ENCODE results near the gene GINS2.

DNA sequence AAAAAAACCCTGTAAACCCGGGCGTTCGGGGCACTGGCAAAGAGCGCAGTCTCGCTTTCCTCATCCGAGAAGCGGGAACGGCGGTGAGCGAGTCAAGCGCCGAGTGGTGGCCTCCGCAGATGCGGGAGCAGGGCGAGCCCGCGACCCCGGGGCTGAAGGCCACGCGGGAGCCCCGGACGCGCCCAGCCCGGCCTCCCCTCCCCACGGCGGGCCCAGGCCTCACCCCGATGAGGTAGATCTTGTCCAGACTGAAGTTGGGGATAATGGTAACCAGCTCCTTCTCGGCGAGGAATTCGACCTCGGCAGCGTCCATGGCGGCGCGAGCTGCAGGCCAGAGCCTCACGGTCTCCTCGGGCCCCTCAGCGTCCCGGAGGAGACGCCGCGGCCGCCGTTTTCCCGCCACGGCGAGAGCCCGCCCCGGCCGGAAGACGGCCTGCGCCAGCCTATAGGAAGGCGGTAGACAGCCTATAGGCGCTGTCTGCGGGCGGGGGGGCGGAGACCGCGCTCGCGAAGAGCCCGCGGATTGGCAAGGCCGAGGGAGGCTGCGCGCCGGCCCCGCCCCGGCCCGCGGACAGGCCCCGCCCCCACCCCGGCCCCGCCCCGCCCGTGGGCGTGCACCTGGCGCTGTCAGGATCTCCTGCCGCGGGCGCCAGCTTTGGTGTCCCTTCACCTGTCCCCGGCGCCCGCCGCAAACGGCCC is at the start of gene GINS2:
- TF ChIP-seq, protein P1, sequence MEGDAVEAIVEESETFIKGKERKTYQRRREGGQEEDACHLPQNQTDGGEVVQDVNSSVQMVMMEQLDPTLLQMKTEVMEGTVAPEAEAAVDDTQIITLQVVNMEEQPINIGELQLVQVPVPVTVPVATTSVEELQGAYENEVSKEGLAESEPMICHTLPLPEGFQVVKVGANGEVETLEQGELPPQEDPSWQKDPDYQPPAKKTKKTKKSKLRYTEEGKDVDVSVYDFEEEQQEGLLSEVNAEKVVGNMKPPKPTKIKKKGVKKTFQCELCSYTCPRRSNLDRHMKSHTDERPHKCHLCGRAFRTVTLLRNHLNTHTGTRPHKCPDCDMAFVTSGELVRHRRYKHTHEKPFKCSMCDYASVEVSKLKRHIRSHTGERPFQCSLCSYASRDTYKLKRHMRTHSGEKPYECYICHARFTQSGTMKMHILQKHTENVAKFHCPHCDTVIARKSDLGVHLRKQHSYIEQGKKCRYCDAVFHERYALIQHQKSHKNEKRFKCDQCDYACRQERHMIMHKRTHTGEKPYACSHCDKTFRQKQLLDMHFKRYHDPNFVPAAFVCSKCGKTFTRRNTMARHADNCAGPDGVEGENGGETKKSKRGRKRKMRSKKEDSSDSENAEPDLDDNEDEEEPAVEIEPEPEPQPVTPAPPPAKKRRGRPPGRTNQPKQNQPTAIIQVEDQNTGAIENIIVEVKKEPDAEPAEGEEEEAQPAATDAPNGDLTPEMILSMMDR (conservative IDR thresholded peaks at IDR 0.05), result no peak
- no peak for TF ChIP-seq EZH2 (IDR thresholded peaks at IDR 0.05; ENCODE audit: low read depth)
